Esophagus squamous epithelium (tissue), 5 donors: ENCODE results near the gene RNF128. TPM values are rescaled to one million over a fixed set of nuclear protein-coding genes. Genes with fewer than 3 reads are reported as not detected.

ENCODE experiments used
- DNase-seq: peaks from one replicate; lab custom pipeline; 2025; lab: John Stamatoyannopoulos, UW
- H3K27ac ChIP-seq, 4 donors: fragments of 200-600 bp; sonication (generic); one replicate each; pipeline ENCODE4 v1.5.1; 2016 to 2019; ENCODE audit warnings: mild to moderate bottlenecking in 1 of 4
- H3K27me3 ChIP-seq, 4 donors: fragments of 200-600 bp; sonication (generic); 1 replicate in 3 of 4; 2 replicates in 1 of 4; pipeline versions ENCODE4 v1.5.1 to v1.6.0; 2017 to 2021; ENCODE audit warnings: antibody characterized with exemption in 1 of 4
- H3K36me3 ChIP-seq, 3 donors: fragments of 200-600 bp; sonication (generic); one replicate each; pipeline ENCODE4 v1.5.1; 2016 to 2019
- H3K4me1 ChIP-seq, 3 donors: fragments of 200-600 bp; sonication (generic); one replicate each; pipeline ENCODE4 v1.5.1; 2017 to 2019
- H3K4me3 ChIP-seq, 4 donors: fragments of 200-600 bp; sonication (generic); 1 replicate in 3 of 4; 2 replicates in 1 of 4; pipeline ENCODE4 v1.5.1; 2016 to 2019; ENCODE audit warnings: mild to moderate bottlenecking in 2 of 4, moderate library complexity in 1 of 4
- H3K9me3 ChIP-seq, 3 donors: fragments of 200-600 bp; sonication (generic); one replicate each; pipeline ENCODE4 v1.5.1; 2016 to 2019
- CTCF ChIP-seq, 6 experiments: fragments of 450-650 bp in 4 of 6; fragments of 200-600 bp in 2 of 6; sonication (generic) in 2 of 6; IDR thresholded peaks; one replicate each; pipeline ENCODE4 v1.5.1; 2016 to 2019; ENCODE audit warnings: antibody characterized with exemption in 6 of 6, mild to moderate bottlenecking in 4 of 6, moderate library complexity in 4 of 6
- POLR2A ChIP-seq, 4 donors: fragments of 450-650 bp; IDR thresholded peaks; one replicate each; pipeline ENCODE4 v1.6.1; 2017; ENCODE audit warnings: antibody characterized with exemption in 4 of 4, mild to moderate bottlenecking in 4 of 4, moderate library complexity in 3 of 4
- WGBS, 2 donors: methylation state at CpG; one replicate each; pipeline ENCODE4 v1.1.5; 2018; 5-methylcytosine and 5-hydroxymethylcytosine counted together
- intact Hi-C: fragments of 100-400 bp; cut with DNase I; formaldehyde crosslinking; loops from one replicate; pipeline ENCODE4 v1.15.0; 2022
- total RNA-seq, 4 donors: library from RNA; depleted of rRNA; stranded (reverse); fragments of >200 nt; gene quantifications; one replicate each; pipeline ENCODE4 v1.1.0, GENCODE V29; 2016
- donor health status: DM: yes; HTN: yes; CAD: no.

The RNF128 gene
- total RNA-seq, 4 donors from 2014 or later, result 5.9 to 13.3 (median 8.5) TPM

DNA sequence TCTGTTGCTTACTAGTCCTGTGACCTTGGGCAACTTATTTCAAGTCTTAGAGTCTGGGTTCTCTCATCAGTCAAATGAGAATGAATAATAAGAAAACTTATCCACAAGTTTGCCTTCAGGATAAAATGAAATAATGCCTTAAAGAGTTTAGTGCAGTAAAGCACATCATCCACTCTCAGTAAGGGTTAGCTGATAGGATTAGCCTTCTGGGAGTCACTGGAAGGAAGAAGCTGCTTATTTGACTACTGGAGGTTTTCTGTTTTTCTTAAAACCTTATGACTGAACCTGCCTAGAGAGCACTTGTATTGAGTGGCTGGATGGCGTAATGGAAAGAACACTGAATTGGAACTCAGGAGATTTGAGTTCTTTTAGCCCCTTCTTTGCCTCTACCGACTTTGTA, 1.8 kb downstream of the RNF128 start:
- Histone ChIP-seq H3K27me3 (peaks cover 0 to 9% (median 2%) of the 10 kb centered on the region in 4 donors), H3K4me3 (peak overlapping the region in 3 of 4 donors; percentile 37 to 62 (median 54))
- 40 to 72% methylated on average over 2 of the region's 2 CpGs for WGBS, 2 donors

GRCh38 chrX:106730401-106730800, 3.9 kb downstream of the RNF128 start:
- Histone ChIP-seq H3K27me3 (peaks cover 0 to 9% (median 2%) of the 10 kb centered on the region in 4 donors), H3K9me3 (no peaks in the 10 kb centered on the region), H3K4me3 (no peak overlapping the region), H3K4me1 (peaks cover 0 to 8% (median 0%) of the 10 kb centered on the region in 3 donors), H3K27ac (no peak overlapping the region), H3K36me3 (no peaks in the 10 kb centered on the region)
- TF ChIP-seq CTCF (IDR thresholded peaks at IDR 0.05) (no peak), POLR2A (IDR thresholded peaks at IDR 0.05) (no peak)
- 33 to 49% methylated on average over 2 to 4 of the region's 4 CpGs for WGBS, 2 donors
- DNase-seq, result no peak
- intact Hi-C loops, result no loop called here

More for the DNA sequence above, 1.8 kb downstream of the RNF128 start:
- DNase-seq, result no peak
- H3K9me3 ChIP-seq, result no peaks in the 10 kb centered on the region
- no peak for TF ChIP-seq CTCF (IDR thresholded peaks at IDR 0.05)
- no peak for TF ChIP-seq POLR2A (IDR thresholded peaks at IDR 0.05)
- H3K4me1 ChIP-seq, result peaks cover 0 to 8% (median 0%) of the 10 kb centered on the region in 3 donors
- H3K27ac ChIP-seq, result peak overlapping the region in 2 of 4 donors; percentile 9 to 78
- H3K36me3 ChIP-seq, result no peaks in the 10 kb centered on the region
- intact Hi-C loops, result no loop called here

GRCh38 chrX:106731590-106731989, 5.1 kb downstream of the RNF128 start:
- peaks cover 0 to 8% (median 0%) of the 10 kb centered on the region in 3 donors for H3K4me1 ChIP-seq
- H3K4me3 ChIP-seq, result no peak overlapping the region
- H3K27me3 ChIP-seq, result peaks cover 0 to 8% (median 0%) of the 10 kb centered on the region in 4 donors
- DNase-seq, result no peak
- no peaks in the 10 kb centered on the region for H3K9me3 ChIP-seq
- TF ChIP-seq POLR2A (IDR thresholded peaks at IDR 0.05), result no peak
- no peak for TF ChIP-seq CTCF (IDR thresholded peaks at IDR 0.05)
- H3K27ac ChIP-seq, result no peak overlapping the region
- intact Hi-C loops, result no loop called here
- no peaks in the 10 kb centered on the region for H3K36me3 ChIP-seq

GRCh38 chrX:106734827-106735226, 8.3 kb downstream of the RNF128 start:
- H3K27me3 ChIP-seq, result no peaks in the 10 kb centered on the region
- no peak overlapping the region for H3K4me3 ChIP-seq
- TF ChIP-seq POLR2A (IDR thresholded peaks at IDR 0.05), result no peak
- no peak for TF ChIP-seq CTCF (IDR thresholded peaks at IDR 0.05)
- no peak for DNase-seq
- intact Hi-C loops, result no loop called here
- H3K36me3 ChIP-seq, result no peaks in the 10 kb centered on the region
- H3K4me1 ChIP-seq, result peaks cover 0 to 8% (median 0%) of the 10 kb centered on the region in 3 donors
- 80 to 88% methylated on average over 3 of the region's 3 CpGs for WGBS, 2 donors
- H3K9me3 ChIP-seq, result no peaks in the 10 kb centered on the region
- no peak overlapping the region for H3K27ac ChIP-seq

DNA sequence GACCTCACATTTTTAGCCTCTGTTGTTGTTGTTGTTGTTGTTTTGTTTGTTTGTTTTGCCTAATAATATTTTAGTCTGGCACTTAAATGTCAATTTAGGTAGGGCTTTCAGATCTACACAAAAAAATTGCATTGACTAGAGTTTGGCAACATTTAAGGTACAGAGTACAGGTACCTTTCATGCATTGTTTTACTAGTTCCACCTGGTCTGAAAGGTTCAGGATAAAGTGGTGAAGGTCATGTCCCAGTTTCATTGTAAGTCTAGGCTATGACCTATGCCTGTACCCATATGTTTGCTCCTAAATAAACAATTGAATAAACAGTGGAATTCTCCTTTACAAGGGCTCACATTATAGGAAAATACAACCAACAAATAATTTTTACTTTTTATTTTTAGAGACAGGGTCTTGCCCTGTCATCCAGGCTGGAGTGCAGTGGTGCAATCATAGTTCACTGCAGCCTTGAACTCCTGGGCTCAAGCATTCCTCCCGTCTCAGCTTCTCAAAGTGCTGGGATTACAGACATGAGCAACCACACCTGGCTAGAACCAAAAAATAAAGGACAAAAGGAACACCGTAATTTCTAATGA, 13.8 kb downstream of the RNF128 start:
- H3K4me3 ChIP-seq, result no peak overlapping the region
- H3K27me3 ChIP-seq, result no peaks in the 10 kb centered on the region
- DNase-seq, result no peak
- no peak for TF ChIP-seq CTCF (IDR thresholded peaks at IDR 0.05)
- TF ChIP-seq POLR2A (IDR thresholded peaks at IDR 0.05), result no peak
- intact Hi-C loops, result no loop called here
- H3K4me1 ChIP-seq, result peaks cover 0 to 12% (median 0%) of the 10 kb centered on the region in 3 donors
- no peak overlapping the region for H3K27ac ChIP-seq
- no peaks in the 10 kb centered on the region for H3K36me3 ChIP-seq
- no peaks in the 10 kb centered on the region for H3K9me3 ChIP-seq
- whole genome bisulfite sequencing, 2 donors, result 75 to 90% methylated on average over 1 to 2 of the region's 2 CpGs
